GM18505 (cell line): Measurements from ENCODE around the gene MTR.

ENCODE experiments used
- ATAC-seq: cut with Tn5 transposase; IDR thresholded peaks from one replicate; pipeline ENCODE4 v1.9.1; 2021; ENCODE audit not compliant: unreplicated experiment
- POLR2A ChIP-seq: IDR thresholded peaks from 4 replicates; pipeline ENCODE4 v1.6.1; 2011; ENCODE audit warnings: borderline replicate concordance; ENCODE audit not compliant: insufficient read depth, insufficient read length; ENCODE audit errors: extremely low read depth

Gene MTR

DNA sequence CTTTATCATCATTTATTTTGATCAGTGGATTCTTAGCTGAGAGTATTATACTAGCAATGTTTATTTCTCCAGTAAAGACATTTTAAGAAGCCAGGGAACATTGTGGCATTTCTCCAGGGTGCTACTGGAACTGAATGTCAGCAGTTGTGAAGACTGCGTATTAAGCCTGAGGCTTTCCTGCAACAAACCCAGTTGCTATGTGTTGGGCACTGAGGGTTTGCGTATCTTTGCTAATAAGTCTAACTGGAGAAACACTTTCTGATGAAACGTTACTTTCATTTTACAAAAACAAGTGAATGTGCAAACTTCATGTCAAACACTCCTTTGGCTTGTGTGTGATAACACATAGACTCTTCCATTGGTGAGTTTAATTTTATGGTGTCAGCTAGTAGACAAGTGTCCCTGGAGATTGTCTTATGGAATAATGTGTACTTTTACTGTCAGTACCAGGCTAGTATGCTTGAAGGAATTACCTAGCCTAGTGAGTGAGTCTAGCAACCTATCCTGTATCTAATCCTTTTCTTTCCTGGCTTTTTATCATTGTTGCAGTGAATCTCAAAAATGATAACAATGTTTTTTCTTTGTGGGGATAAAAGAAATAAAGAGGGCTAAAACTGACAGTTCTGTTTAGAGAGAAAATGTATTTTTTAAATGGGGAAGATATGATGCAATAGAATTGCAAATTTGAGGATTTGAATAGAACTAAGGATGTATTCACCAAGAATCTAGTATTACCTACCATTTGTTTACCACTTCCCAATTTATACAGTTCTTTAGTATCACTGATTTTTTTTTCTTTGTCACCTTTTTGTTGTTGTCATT, 70.1 kb downstream of the MTR start:
- no peak for TF ChIP-seq POLR2A
- no peak for ATAC-seq

DNA sequence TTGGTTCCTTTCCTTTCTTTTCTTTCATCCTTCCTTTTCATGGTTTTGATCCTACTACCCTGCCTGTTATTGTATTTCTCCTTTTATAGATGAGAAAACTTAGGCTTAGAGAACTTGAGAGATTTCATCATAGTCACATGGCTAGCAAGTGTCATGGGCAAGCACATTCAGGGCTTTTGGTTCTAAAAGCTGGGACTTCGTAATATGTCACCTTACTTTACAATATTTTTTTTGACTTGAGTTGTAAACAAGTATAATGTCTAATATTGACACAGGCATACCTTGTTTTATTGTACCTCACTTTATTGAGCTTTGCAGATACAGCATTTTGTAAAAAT, 70.7 kb downstream of the MTR start:
- ATAC-seq = no peak

GRCh38 chr1:236868625-236869467, 73.8 kb downstream of the MTR start:
- ATAC-seq = peak; percentile 78
- no peak for TF ChIP-seq POLR2A

More for the DNA sequence above, 70.7 kb downstream of the MTR start:
- no peak for TF ChIP-seq POLR2A

DNA sequence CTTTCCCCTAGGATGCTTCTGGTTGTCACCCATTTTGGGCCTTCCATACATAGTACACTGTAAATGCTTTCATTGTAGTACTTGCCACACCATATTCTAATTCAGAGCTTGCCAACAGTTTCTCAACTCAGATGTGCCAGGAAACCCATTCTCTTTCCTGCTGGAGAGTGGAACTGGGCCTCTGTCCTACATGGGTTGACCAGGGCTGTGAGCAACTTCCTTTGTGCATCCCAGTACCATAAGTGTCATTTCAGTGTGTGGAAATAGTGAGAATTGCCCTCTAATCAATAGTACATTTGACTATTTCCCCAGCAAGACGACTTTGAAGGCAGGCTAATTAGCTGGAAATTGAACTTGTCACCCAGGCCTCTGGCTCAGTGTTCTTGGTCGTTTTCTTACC, 74.8 kb downstream of the MTR start:
- ATAC-seq = no peak

DNA sequence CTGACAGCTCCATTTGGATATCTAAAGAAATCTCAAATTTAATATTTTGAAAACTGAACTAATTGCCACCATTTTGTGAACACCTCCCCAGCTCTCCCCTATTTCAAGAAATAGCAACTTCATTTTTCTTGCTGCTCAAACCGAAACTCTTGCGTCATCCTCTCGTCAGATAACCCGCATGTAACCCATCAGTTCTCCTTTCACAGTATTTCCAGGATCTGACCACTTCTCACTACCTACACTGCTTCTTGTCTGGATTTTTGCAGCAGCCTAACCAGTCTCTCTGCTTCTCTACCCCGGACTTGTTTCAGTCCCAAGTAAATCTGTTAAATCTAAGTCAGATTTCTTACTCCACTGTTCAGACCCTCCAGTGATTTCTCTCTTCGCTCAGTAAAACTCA, 75.6 kb downstream of the MTR start:
- no peak for TF ChIP-seq POLR2A
- no peak for ATAC-seq

More for the DNA sequence above, 74.8 kb downstream of the MTR start:
- TF ChIP-seq POLR2A = no peak

GRCh38 chr1:236872075-236872666, 77.1 kb downstream of the MTR start:
- no peak for TF ChIP-seq POLR2A
- ATAC-seq = no peak

GRCh38 chr1:236875975-236876374, 80.9 kb downstream of the MTR start:
- ATAC-seq = no peak
- no peak for TF ChIP-seq POLR2A

- no peak for TF ChIP-seq POLR2A
- ATAC-seq = no peak
Measured at GRCh38 chr1:236877661-236878060, 82.6 kb downstream of the MTR start.

GRCh38 chr1:236880209-236880608, 85.1 kb downstream of the MTR start:
- no peak for ATAC-seq
- no peak for TF ChIP-seq POLR2A

DNA sequence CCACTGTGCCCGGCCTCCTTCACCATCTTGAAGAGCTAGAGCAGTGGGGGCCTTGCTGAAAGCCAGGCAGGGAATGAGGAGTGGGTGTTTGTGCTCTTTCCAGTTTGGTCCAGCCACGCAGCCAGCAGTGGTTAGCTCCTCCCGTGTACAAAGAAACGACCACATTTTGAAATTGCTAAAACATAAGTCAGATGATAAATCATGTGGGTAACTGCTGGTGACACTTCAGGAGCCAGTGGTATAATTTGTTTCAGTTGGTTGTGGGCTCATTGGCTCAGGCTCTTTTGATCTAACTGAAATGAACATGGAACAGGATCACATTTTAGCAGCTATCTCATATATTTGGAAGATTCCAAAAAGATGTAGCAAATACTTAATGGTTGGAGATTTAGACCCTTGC, 87.6 kb downstream of the MTR start:
- no peak for ATAC-seq
- no peak for TF ChIP-seq POLR2A

DNA sequence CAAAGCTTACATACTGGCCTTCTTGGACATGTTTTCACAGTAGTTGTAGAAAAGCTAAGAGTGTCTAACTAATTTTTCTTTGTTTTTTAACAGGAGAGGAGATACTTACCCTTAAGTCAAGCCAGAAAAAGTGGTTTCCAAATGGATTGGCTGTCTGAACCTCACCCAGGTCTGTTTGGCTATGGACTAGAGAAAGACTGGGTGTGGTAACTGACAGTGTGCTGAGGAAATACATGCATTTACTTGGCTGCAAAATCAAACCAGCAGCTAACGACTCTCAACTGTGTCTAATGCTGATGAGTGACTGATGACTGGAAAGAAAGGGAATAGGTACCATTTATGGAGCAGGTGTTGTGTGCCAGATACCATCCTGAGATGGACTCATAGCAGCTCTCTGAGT, 91.1 kb downstream of the MTR start:
- ATAC-seq = no peak
- TF ChIP-seq POLR2A = no peak

GRCh38 chr1:236887081-236887480, 92.0 kb downstream of the MTR start:
- TF ChIP-seq POLR2A = no peak
- ATAC-seq = no peak

GRCh38 chr1:236888126-236888525, 93.0 kb downstream of the MTR start:
- TF ChIP-seq POLR2A = no peak
- no peak for ATAC-seq
